Cardiac muscle cell (in vitro differentiated cells and primary cell): ENCODE measurements around the gene ADORA2A. TPM values are rescaled to one million over a fixed set of nuclear protein-coding genes. Genes with fewer than 3 reads are reported as not detected.

Source experiments
- DNase-seq, 2 donors: peaks; one replicate each; pipeline versions ENCODE4 v3.0.0 to v3.0.0-alpha.2; 2010 to 2017; ENCODE audit warnings: low read depth in 1 of 2, low spot score in 1 of 2
- H3K27ac ChIP-seq: fragments of 200-600 bp; sonication (generic); 2 replicates; pipeline ENCODE4 v1.5.1; 2016
- H3K27me3 ChIP-seq: fragments of 200-600 bp; sonication (generic); 2 replicates; pipeline ENCODE4 v1.6.0; 2016; ENCODE audit warnings: control low read depth
- H3K36me3 ChIP-seq: fragments of 200-600 bp; sonication (generic); 2 replicates; pipeline ENCODE4 v1.5.1; 2016; ENCODE audit warnings: control low read depth
- H3K4me1 ChIP-seq: fragments of 200-600 bp; sonication (generic); 2 replicates; pipeline ENCODE4 v1.8.1; 2017; ENCODE audit warnings: low read depth, mild to moderate bottlenecking, mixed run types
- H3K4me3 ChIP-seq: fragments of 200-600 bp; sonication (generic); 2 replicates; pipeline ENCODE4 v1.5.1; 2016; ENCODE audit warnings: mild to moderate bottlenecking
- H3K9me3 ChIP-seq: fragments of 200-600 bp; sonication (generic); 2 replicates; pipeline ENCODE4 v1.5.1; 2017; ENCODE audit warnings: low read depth, mild to moderate bottlenecking, control low read depth
- polyA plus RNA-seq: library from polyadenylated mRNA; unstranded; fragments of >200 nt; fragmentation: Nextera tagmentation; extraction: Ambion mirVana; gene quantifications from 2 replicates; pipeline ENCODE4 v1.2.1, GENCODE V29; 2016
- total RNA-seq: library from RNA; depleted of rRNA; stranded (reverse); fragments of >200 nt; gene quantifications from 2 replicates; pipeline ENCODE4 v1.2.3, GENCODE V29; 2016
- TF ChIP-seq, protein P1 (sequence below): IDR thresholded peaks from 2 replicates; pipeline ENCODE4 v1.5.1; 2012; ENCODE audit warnings: low read depth, mild to moderate bottlenecking, low read length

Gene ADORA2A
- total and polyA plus RNA-seq, 2 experiments from 2014 or later: 4.0 to 13.7 TPM

- no peak for DNase-seq
- Histone ChIP-seq H3K36me3 (no peaks in the 10 kb centered on the region), H3K27me3 (no peaks in the 10 kb centered on the region), H3K9me3 (no peaks in the 10 kb centered on the region), H3K4me1 (peaks cover 17% of the 10 kb centered on the region), H3K27ac (no peak overlapping the region), H3K4me3 (no peak overlapping the region)
- TF ChIP-seq, protein P1, sequence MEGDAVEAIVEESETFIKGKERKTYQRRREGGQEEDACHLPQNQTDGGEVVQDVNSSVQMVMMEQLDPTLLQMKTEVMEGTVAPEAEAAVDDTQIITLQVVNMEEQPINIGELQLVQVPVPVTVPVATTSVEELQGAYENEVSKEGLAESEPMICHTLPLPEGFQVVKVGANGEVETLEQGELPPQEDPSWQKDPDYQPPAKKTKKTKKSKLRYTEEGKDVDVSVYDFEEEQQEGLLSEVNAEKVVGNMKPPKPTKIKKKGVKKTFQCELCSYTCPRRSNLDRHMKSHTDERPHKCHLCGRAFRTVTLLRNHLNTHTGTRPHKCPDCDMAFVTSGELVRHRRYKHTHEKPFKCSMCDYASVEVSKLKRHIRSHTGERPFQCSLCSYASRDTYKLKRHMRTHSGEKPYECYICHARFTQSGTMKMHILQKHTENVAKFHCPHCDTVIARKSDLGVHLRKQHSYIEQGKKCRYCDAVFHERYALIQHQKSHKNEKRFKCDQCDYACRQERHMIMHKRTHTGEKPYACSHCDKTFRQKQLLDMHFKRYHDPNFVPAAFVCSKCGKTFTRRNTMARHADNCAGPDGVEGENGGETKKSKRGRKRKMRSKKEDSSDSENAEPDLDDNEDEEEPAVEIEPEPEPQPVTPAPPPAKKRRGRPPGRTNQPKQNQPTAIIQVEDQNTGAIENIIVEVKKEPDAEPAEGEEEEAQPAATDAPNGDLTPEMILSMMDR: no peak
These were observed 16.3 kb downstream of the ADORA2A start for GRCh38 chr22:24443668-24444067.

- TF ChIP-seq, protein P1: no peak
- Histone ChIP-seq H3K4me1 (peaks cover 17% of the 10 kb centered on the region), H3K4me3 (no peak overlapping the region), H3K36me3 (no peaks in the 10 kb centered on the region), H3K9me3 (no peaks in the 10 kb centered on the region), H3K27me3 (no peaks in the 10 kb centered on the region), H3K27ac (peak overlapping the region; percentile 69)
- DNase-seq: no peak
These were observed 16.9 kb downstream of the ADORA2A start for GRCh38 chr22:24444251-24444650.

GRCh38 chr22:24444729-24445466, 17.5 kb downstream of the ADORA2A start:
- H3K27ac ChIP-seq: peak overlapping the region; percentile 69
- no peaks in the 10 kb centered on the region for H3K36me3 ChIP-seq
- H3K9me3 ChIP-seq: no peaks in the 10 kb centered on the region
- peaks cover 17% of the 10 kb centered on the region for H3K4me1 ChIP-seq
- H3K4me3 ChIP-seq: no peak overlapping the region
- H3K27me3 ChIP-seq: no peaks in the 10 kb centered on the region
- TF ChIP-seq, protein P1: no peak
- peak in 1 of 2 donors; percentile 25 for DNase-seq

GRCh38 chr22:24445481-24446259, 18.3 kb downstream of the ADORA2A start:
- DNase-seq: no peak

GRCh38 chr22:24446260-24446611, 18.8 kb downstream of the ADORA2A start:
- no peak for DNase-seq
- H3K4me1 ChIP-seq: peaks cover 29% of the 10 kb centered on the region
- TF ChIP-seq, protein P1: no peak
- peak overlapping the region; percentile 69 for H3K27ac ChIP-seq
- no peak overlapping the region for H3K4me3 ChIP-seq
- no peaks in the 10 kb centered on the region for H3K36me3 ChIP-seq
- H3K27me3 ChIP-seq: no peaks in the 10 kb centered on the region
- H3K9me3 ChIP-seq: no peaks in the 10 kb centered on the region

More at GRCh38 chr22:24445481-24446259, 18.3 kb downstream of the ADORA2A start:
- Histone ChIP-seq H3K27ac (peak overlapping the region; percentile 69), H3K36me3 (no peaks in the 10 kb centered on the region), H3K4me3 (no peak overlapping the region), H3K4me1 (peaks cover 25% of the 10 kb centered on the region), H3K27me3 (no peaks in the 10 kb centered on the region), H3K9me3 (no peaks in the 10 kb centered on the region)
- TF ChIP-seq, protein P1: no peak
